Measurements from ENCODE around the gene GALNS. TPM values are rescaled to one million over a fixed set of nuclear protein-coding genes. Genes with fewer than 3 reads are reported as not detected.
"Not testable (repeated sequence)": the region's sequence is repeated elsewhere in the genome, so short reads cannot be mapped to it uniquely, and the experiment has no call there.

GALNS gene, protein sequence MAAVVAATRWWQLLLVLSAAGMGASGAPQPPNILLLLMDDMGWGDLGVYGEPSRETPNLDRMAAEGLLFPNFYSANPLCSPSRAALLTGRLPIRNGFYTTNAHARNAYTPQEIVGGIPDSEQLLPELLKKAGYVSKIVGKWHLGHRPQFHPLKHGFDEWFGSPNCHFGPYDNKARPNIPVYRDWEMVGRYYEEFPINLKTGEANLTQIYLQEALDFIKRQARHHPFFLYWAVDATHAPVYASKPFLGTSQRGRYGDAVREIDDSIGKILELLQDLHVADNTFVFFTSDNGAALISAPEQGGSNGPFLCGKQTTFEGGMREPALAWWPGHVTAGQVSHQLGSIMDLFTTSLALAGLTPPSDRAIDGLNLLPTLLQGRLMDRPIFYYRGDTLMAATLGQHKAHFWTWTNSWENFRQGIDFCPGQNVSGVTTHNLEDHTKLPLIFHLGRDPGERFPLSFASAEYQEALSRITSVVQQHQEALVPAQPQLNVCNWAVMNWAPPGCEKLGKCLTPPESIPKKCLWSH
- polyA plus RNA-seq (2013, experiment 1 of 2; ENCODE audit: insufficient read length), result 45.7 TPM
- 39.4 TPM for polyA plus RNA-seq (2013, experiment 2 of 2; ENCODE audit: insufficient read length)

DNA sequence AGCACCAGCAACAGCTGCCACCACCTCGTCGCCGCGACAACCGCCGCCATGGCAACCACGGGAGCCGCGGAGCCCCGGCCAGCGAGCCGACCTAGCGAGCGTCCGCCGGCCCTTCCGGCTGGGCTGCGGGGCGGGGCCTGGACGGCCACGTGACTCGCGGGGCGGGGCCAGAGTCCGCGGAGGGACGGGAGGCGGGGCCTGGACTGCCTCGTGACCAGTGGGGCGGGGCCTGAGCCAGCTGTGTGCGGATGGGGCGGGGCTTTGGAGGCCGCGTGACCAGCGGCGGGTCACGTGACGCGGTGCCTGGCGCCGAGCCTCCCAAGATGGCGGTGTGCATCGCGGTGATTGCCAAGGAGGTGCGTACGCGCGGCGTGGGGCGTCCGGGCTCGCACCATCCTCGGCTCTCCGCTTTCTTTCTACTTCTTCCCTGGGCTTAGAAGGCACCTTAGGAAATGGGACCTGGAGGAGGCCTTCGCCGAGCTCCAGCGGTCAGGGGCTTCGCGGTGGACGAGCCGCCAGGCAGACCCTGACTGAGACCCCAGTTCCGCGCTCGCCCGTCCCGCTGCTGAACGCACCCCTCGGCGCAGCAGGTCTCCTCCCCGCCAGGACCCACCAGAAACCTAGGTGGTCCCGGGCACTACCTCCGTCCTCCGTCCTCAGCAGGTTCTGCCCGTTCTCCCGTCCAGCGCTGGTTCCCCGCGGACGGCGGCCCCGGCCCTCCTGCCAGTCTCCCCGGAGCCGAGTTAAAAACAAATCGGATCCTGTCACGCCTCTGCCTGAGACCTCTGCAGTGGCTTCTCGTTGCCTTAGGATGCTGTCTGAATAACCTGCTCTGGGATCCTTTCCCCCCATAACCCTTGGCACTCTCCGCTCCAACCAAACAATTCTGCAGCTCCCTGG, at the start of gene GALNS, which contains the start of gene TRAPPC2L:
Gene GALNS (minus strand): TSS at position 120 of the 900 bp plus-strand sequence. CDS start 70 bp downstream, at position 50.
Gene TRAPPC2L (plus strand): TSS at position 300 of the 900 bp plus-strand sequence. CDS start 24 bp downstream, at position 324.
- peak; percentile 95 for DNase-seq

DNA sequence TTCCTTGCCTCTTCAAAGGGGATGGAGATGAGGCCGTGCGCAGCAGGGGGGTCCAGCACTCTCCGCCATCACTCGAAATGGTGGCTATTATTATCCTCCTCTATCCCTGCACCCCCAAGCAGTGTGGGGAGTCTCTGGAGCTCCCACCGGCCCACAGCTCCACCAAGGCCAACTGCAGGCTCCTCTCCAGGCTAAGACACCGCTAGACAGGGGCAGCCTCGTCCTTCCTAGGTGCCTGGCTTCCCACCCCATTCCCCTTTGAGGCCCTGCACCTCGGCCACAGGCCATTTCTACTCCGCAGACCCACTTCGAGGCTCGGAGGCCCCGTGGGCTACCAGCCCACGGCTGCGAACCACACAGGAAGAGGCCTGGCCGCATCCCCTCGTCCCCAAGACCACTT, 49.3 kb upstream of the GALNS start:
- no peak for DNase-seq

DNA sequence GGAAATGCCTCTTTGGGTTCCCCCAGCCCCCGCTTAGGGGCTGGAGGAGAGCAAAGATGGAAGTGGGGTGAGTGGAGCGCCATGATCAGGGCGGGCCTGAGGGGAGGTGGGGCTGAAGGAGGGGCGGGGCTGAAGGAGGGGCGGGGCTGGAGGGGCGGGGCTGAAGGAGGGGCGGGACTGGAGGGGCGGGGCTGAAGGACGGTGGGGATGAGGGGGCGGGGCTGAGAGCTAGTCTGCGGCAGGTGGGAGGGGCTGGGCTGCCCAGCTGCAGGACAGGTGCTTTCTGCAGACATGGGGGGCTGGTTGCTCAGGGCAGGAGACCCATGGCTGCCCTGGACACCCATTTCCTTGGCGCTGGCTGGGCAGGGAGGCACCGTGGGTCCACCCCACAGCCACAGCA, 48.8 kb upstream of the GALNS start:
- DNase-seq, result no peak

DNA sequence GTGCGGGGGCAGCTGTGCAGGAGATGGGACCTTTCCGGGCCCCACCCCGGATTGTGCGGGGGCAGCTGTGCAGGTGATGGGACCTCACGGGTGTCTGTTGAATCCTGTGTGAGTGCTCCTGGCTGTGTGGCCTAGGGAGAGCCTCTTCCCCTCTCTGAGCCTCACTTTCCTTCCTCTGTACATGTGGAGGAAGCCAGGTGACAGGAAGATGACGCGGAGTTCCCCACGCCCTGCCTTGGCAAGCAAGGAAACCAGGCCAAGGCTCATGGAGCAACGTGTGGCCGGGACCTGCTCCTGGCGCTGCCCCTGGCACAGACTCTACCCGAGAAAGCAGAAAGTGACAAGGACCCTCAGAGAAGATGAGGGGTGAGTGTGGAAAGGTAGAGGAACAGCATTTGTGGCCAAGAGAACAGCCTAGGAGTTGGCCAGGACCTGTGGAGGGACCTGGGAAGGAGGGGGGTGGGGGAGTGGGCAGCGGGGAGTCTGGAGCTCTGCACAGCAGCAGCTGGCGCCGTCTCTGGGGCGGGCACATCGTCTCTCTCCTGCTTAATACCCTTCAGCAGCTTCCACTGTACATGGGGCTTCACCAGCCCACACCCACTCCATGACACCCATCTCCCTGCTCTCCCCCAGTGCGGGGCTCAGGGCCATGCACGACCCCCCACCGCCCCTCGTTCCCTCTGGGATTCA, 48.1 kb upstream of the GALNS start:
- DNase-seq, result no peak

DNA sequence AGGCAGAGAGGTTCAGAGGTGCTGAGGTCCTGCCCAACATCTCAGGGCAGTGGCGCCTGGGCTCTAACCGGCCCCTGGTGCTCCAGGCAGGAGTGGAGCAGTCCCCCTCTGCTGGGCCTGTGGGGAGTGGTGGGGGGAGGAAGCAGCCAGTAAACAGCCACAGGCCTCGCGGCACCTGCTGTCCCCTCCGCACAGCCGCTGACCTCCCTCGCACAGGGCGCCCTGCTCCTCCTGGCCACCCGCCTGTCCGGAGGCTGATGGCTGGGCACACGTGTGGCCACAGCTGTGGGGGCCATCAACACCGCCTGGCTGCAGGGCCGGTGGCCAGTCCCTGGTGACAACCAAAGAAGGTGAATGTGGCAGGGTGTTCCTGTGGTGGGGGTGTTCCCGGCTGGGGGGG, 46.5 kb upstream of the GALNS start:
- no peak for DNase-seq

DNA sequence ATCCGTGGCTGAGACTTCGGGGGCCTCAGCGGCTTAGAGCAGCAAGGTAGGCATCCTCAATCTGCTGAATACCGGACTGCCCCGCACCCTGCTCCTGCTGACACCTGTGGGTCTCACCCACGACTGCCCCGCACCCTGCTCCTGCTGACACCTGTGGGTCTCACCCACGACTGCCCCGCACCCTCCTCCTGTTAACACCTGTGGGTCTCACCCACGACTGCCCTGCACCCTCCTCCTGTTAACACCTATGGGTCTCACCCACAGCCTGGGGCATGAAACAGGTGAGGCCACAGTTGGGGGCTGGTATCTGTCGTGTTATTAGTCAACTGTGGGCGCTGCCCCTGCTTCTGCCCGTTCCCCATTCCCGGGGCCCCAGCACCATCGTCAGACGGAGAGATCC, 46.0 kb upstream of the GALNS start:
- DNase-seq, result no peak

DNA sequence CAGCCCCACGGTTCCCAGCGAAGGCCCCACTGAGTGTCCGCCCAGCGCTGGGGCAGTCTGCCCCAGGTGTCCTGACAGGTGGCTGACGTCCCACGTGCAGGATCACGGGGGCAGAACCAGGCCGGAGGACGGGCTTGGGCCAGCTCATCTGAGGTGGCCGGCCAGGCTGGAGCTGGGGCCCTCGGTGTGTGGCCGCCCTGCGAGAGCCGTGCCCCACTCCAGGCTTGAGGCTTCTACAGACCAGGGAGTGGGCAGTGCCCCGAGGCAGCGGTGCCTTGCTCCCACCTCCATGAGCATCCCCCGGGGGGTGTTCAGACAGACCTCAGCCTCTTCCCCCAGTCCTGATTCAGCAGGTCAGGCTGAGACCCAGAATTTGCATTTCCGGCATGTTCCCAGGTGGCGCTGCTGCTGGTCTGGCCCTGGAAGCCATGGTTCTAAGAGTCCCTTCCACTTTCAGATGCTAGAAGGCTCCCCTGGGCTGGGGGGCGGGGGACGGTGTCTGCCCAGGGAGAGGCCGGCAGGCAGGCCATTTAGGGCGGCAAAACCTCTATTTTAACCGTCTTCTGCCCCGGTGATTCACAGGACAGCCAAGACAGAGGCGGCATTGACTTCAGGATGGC, 45.1 kb upstream of the GALNS start:
- no peak for DNase-seq

DNA sequence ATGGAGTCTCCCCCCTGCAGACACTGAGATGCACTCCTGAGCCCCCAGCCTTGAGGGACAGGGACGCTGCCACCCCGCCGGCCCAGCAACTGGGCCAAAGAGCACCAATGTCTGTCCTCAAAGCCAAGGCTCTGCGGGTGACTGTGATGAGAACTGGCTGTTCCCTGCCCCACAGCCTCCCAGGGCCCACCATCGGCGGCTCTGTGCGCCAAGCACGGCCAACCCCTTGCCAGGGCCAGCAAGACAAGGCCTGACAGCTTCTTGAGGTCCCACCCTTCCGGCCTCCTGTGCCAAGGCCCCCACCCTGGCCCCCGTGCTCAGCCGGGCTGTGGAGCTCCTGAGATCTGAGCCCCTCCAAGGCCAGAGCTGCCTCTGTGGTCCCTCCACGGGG, 43.9 kb upstream of the GALNS start:
- DNase-seq, result no peak

DNA sequence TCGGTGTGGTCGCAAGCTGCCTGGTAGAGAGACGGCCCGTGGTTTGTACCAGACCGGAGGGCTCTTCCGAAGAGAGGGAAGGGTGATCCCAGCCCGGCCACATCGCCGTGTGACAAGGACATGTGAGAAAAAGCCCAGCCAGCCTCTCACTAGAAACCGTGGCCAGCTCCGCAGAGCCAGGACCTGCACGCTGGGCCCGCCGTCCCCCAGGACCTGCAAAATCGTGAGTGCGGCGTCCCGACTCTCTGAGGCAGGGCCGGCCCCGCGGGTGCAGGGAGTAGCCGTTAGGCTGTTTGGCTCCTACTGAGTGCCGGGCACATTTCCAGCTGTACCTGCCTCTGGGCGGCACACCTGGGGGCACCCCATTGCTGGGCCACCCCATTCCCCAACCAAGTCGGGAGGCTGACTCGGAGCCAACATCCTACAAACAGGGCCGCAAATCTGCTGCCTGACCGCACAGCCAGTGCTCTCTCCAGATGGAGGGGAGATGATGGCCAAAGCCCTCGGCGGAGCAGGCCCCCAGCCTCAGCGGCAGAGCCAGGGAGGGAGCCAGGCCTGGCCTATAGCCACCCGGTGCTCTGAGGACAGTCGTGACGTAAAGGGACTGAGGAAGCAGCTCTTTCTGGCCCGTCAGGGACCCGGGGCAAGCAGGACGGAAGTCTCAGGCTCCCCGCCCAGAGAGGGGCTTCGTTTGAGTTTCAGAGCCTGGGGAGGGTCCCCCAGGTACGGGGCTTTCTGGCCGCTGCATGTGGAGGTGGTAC, 43.3 kb upstream of the GALNS start:
- DNase-seq, result no peak

DNA sequence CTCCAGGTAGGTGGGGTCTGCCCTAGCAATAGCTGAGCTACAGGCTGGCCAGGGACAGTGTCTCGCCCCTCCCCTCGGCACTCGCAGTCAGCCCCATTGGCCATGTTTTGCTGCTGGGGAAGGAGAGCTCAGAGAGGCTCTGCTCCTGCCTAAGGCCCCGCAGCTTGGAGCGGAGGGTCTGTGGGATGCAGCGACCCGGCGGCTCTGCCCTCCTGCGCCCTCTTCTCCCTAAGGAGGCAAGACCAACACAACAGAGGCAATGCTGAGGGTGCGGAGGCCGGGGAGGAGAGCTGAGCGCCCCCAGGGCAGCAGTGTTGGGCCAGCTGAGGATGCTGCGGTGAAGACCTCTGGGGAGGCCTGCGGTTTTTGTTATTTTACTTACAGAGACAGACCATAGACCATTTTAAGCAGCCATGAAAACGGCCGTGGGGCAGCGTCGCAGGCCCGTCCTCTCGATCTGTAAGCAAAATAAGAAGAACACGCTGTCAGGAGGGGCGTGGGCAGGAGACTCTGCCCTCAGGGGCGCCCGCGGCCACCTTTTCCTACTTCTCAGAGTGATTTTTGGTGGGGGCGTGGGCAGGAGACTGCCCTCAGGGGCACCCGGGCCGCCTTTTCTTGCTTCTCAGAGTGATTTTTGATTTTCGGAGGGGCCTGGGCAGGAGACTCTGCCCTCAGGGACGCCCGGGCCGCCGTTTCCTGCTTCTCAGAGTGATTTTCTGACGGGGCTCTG, 41.1 kb upstream of the GALNS start:
- DNase-seq, result no peak

DNA sequence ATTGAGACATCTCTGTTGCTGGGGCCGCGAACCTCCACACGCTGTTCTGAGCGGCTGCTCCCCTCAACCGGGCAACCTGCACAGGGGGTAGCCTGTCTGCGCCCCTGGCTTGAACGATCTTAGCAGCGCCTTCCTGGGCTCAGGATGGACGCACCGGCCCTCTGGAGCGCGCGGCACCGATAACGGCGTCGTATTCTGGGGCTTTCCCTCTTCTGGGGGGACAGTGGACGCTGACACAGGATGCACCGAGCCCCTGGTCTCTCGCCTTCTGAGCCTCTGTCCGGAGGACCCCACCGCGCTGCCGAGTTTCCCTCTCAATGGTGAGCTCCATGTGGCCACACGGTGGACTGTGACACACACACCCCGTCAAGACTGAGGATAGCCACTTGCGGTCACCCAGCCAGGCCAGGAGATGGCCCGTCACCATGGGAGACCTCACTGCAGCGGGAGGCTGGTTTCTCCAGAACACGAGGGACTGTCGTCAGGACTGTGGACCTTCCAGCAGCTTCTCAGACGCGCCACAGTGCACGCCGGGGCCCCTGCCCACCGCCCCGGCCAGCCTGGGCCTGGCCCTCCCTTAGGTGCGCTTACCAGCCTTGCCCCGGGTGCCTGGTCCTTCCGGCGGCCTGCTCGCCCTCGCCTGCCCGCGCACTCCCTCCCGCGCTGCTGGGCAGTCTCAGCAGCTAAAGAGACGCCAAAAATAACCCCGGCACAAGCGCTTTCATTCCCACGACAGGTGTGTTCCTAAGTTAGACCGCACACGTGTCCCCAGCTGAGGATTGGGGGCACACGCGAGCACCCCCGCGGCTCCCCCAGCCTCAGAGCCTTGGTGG, 39.7 kb upstream of the GALNS start:
- DNase-seq, result no peak

DNA sequence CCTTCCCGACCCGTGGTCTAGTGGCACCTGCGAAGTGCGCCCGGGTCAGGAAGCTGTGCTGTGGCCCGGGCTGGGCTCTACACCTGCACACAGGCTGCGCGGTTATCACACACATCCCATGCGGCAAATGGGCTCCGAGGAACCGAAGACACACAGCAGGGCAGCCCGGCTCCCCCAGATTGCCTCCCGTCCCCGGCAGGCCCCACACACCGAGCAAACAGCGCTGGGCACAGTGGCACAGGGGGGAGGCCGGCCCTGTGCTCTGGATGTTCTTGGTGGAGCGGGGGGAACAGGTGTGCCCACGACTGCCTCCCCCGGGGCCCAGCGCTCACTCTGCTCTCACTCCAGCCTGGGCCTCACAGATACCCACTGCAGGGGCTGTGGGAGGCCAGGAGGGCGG, 38.6 kb upstream of the GALNS start:
- DNase-seq, result no peak

DNA sequence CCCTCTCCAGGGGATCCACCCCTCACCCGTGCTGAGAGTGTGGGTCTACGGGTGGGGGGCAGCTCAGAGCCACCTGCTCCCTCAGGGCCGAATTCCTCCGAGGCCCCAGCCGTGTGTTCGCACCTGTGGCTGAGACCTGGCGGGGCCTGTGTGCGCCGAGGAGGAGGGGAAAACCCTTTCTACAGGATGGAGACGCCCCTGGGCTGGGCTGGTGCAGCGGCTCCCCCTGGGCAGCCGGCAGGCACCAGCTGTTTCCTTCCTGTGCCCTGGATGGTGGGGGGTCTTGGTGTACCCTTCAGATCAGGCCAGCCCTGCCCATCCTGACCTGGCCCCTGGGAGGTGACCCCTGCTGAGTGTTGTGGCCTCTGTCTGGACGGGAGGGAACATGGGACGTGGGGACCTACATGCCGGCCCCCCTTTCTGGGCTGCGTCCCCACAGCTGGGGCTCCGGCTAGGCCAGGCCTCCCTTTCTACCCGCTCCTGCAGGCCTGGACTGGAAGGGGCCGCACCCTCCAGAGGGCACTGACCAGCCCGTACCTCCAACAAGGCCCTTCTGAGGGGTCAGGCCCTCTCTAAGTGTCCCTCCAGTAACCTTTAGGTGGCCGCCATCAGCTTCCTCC, 38.0 kb upstream of the GALNS start:
- DNase-seq, result no peak

DNA sequence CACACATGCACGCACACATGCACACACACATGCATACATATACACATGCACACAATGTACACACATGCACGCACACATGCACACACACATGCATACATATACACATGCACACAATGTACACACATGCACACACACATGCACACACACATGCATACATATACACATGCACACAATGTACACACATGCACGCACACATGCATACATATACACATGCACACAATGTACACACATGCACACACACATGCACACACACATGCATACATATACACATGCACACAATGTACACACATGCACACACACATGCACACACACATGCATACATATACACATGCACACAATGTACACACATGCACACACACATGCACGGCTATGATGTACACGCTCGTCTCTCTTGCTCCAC, 37.5 kb upstream of the GALNS start:
- DNase-seq, result not testable (repeated sequence)

DNA sequence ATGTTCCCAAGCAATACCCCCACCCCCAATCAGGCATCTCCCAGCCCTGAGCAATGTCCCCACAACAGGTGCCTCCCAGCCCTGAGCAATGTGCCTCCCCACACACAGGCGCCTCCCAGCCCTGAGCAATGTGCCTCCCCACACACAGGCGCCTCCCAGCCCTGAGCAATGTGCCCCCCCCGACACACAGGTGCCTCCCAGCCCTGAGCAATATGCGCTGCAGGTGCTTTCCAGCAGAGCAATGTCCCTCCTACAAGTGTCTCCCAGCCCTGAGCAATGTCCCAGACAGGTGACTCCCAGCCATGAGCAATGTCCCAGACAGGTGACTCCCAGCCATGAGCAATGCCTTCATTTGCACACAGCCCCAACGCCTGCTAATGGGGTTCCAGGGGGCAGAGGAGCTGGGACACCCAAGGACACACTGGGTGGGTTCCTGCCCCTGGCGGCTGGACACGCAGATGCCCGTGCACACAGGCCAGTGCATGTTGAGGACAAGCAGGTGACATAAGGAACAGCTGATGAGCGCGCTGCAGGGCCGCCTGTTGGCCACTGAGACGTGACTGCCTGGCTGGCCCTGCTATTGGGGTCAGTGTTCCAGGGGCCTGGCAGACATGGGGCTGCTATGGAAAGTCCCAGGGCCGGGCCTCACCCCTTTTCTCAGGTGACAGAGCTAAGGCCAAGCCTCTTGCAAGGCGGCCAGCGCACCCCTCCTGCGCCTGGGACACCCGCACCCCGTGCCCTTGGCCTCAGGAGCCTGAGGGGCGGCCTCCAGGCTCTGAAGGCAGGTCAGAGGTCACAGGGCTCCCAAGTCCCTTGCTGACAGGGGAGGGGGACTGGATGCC, 36.6 kb upstream of the GALNS start:
- DNase-seq, result no peak

DNA sequence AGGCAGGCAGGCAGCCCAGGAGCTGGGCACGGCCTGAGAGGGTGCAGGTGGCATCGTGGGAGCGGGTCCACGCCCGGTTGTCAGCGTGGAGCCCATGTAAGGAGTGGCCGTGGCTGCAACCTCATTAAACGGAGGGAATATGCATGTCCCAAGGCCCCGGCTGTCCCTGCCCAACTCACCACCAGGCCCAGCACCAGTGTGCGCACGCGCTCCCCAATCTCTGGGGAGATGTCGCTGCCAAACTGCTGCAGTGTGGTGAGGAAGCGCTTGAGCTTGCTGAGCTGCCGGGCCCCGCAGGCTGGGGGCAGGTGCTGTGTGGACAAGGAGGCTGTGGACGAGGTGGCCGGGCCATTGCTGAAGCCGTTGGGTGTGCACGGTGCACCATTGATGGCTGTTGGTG, 35.3 kb upstream of the GALNS start:
- DNase-seq, result no peak

DNA sequence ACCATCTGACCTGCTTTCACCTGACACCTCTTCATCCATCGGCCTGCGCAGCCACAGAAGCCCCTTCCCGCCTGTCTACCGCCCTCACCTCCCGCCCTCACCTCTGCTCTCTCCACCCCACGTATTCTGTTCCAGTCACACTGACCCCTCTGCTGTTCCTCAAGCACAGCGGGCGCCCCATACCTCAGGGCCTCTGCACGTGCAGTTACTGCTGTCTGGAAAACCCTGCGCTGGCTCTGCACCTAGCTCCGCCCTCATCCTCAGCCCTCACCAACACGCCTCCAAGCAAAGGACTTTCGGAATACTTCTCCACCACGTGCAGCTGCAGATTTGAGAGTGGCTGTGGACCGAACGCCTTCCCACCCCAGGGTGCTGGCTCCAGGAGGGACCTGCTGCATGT, 34.3 kb upstream of the GALNS start:
- DNase-seq, result no peak

DNA sequence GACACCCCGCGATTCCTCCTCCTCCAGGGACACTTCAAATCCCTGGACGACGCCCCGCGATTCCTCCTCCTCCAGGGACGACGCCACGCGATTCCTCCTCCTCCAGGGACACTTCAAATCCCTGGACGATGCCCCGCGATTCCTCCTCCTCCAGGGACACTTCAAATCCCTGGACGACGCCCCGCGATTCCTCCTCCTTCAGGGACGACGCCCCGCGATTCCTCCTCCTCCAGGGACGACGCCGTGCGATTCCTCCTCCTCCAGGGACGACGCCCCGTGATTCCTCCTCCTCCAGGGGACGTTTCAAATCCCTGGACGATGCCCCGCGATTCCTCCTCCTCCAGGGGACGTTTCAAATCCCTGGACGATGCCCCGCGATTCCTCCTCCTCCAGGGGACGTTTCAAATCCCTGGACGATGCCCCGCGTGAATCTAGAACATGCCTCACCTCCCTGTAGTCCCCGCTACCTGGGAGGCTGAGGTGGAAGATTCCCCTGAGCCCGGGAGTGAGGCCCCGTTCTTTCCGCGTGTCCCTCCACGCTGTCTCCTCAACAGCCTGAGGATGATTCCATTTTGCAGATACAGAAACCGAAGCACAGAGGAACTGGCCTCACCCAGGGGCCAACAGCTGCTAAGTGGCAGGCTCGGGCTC, 33.1 kb upstream of the GALNS start:
- DNase-seq, result not testable (repeated sequence)

All from fibroblast of skin of scalp (primary cell).